GM18858 (cell line): Measurements from ENCODE around the gene TACC3.

Experiments
- ATAC-seq: cut with Tn5 transposase; IDR thresholded peaks from one replicate; pipeline ENCODE4 v1.9.1; 2021; ENCODE audit not compliant: unreplicated experiment

The TACC3 gene

GRCh38 chr4:1744552-1744951 is 23.2 kb downstream of the TACC3 start:
- no peak for ATAC-seq

DNA sequence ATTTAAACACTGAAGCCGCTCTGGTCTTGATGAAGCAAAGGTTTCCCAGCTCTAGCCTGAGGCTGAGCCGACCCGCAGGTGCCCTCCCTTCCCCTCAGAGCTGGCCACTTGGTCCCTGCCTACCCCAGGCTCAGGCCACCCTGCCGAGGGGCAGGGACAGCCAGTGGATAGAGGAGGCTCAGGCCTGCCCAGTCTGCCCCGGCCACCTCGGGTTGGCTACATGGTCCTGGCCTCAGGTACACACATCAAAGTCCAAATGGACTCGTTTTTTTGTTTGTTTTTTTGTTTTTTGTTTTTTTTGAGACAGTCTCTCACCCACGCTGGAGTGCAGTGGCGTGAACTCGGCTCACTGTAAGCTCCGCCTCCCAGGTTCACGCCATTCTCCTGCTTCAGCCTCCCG is 23.8 kb downstream of the TACC3 start:
- ATAC-seq = no peak

GRCh38 chr4:1745697-1746096 is 24.4 kb downstream of the TACC3 start:
- ATAC-seq = no peak

GRCh38 chr4:1746265-1746691 is 25.0 kb downstream of the TACC3 start:
- ATAC-seq = no peak

DNA sequence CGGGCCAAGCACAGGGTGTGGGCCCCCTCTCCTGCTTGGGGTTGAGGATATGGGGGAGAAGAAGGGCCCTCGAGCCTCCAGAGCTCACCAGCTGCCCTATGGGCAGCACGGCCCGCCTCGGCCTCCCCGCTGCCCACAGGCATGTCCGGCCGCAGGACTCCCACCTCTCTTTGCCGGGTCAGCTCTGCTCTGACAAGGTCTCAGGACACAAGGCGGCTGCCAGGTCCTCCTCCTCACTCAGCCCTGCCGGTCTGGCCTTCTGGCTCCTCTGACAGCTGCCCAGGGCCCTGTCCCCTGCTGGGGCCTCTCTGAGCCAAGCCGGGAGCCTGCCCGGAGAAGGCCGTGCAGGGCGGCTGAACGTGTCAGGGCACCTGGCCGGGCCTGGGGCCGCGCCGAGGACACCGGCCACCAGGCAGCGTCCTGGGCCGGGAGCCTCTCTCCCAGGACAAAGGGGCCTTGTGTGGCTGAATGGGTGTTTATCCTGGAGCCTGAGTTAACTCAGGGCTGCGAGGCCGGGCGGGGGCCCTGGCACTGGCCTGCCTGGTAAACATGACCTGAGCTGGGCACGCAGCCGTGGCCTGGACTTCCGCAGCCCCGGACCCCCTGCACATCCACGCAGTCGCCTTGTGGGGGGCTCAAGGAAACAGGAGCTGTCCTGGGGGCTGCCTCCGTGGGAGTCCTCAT is 25.7 kb downstream of the TACC3 start:
- ATAC-seq = no peak

- ATAC-seq = no peak
These were observed 26.3 kb downstream of the TACC3 start for GRCh38 chr4:1747603-1747967.

DNA sequence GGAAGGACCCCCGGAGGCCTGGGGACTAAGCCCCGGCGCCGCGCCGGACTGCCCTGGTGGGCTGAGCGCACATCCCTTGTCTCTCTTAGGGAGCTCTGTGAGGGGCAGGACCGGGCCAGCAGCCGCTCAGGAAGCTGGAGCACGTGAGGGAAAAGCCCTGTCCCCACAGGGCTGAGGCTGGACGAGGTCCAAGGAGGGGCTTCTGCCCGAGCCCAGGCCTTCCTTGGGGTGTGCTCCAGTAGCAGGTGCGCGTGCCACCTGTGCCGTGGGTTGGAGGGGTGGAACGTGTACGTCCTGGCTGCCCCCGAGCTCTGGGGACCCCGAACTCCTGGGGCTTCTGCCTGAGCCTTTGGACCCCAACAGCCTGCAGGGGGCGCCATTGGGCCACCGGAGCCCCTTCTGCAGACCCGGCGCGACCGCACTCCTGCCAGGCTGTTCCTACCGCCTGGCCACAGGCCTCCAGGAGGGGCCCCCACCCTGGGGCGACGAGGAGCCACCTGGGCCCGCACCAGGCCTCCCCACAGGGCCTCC is 27.2 kb downstream of the TACC3 start:
- ATAC-seq = no peak

DNA sequence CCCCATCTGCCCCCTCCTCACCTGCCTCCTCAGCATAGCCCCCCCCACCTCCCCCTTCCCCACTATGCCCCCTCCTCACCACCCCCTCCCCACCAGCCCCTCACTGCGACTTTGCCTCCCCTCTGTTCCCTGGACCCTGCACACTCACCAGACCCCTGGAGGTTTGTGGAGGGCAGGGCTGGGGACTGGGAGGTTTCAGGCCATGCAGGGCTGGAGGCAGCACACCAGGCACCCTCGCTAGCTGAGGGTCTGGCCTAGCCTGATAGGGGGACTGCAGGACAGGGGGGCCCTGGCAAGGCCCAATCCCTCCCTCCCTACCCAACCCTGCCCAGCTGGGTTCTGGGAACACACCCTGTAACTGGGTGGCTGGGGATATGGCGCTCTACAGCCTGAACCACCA is 28.0 kb downstream of the TACC3 start:
- ATAC-seq = no peak

GRCh38 chr4:1749826-1750225 is 28.5 kb downstream of the TACC3 start:
- ATAC-seq = no peak

DNA sequence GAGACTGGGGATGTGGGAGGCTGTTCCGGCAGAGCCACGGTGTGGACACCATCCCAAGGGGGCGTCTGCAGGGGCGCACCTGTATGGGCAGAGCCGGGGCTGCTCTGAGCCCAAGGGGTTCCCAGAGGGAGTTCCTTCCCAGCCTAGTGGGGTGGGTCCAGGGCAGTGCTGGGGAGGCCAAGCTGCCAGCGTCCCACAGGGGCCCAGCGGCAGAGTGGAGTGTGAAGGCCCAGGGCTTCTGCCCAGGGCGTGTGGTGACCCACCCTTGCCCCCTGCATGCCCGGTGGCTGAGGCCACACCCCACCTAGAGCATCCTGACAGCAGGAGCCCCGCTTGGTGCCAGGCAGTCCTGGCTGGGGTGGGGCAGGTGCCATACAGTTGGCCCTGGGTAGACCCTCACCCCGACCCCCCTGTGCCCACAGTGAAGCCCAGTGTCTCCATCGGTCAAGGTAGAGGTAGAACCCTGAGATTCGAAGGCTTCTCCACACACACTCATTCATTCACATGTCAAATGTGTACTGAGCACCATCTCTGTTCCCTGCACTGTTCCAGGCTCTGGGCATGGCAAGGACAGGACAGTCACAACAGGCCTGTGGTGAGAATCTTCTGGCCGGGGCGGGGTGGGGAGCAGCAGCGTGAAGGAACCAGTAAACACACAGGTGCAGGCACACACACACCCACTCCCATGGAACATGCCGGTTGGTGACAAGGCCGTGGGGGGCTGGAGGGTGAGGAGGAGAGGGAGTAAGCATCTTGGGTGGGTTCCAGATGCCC is 29.2 kb downstream of the TACC3 start:
- no peak for ATAC-seq

DNA sequence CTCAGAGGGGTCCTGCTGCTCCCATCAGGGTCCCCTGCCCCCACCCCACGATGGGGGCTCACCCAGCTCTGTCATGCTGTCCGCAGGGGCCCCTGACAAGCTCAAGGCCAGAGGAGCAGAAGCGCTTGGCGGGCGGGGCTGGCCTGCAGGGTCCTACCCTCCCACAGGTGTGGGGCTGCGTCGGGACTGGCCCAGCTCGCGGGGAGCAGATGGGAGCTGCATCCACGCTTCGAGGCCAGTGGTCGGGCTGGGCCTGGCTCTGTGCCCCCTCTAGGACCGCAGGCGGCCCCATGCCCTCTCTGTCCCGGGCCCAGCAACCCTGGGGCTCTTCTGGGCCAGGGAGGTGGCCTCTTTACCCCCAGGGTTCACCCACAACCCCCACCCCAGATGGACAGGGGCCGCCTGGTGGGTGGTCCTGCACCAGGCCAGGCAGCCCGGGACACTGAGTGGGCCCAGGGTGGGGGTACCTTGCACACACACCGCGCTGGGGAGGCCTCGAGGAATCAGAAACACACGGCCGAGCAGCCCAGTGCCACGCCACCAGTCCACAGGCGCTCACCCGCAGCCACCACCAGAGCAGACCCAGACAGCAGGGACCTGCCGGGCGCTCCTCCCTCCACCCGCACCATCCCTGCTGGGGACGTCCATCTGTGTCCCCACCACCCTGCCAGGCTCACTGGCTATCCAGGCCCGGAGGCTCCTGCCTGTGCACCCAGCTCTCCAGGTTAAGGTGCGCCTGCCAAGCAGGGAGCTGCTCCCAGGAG is 30.0 kb downstream of the TACC3 start:
- ATAC-seq = no peak

- ATAC-seq = no peak
These were observed 30.6 kb downstream of the TACC3 start for GRCh38 chr4:1751919-1752283.

GRCh38 chr4:1752284-1753041 is 31.1 kb downstream of the TACC3 start:
- no peak for ATAC-seq

DNA sequence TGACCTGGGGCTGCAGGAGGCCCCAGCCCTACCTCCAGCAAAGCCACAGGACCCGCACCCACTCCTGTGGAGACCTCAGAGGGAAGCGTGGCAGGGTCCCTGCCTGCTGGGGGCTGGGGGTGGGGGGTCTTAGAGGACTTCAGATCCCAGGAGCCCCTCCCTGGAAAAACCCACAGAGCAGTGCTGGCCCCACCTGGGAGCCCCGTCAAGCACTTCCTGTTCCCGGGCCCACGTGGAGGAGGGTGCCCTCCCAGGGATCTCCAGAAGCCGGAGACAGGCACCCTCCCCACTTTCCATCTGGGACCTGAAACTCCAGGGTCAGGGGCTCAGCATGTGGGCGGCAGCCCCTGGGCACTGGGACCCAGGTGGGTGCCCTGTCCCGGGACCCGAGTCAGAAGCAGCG is 32.0 kb downstream of the TACC3 start:
- no peak for ATAC-seq

GRCh38 chr4:1753697-1754311 is 32.5 kb downstream of the TACC3 start:
- no peak for ATAC-seq

GRCh38 chr4:1754336-1754735 is 33.0 kb downstream of the TACC3 start:
- ATAC-seq = no peak

DNA sequence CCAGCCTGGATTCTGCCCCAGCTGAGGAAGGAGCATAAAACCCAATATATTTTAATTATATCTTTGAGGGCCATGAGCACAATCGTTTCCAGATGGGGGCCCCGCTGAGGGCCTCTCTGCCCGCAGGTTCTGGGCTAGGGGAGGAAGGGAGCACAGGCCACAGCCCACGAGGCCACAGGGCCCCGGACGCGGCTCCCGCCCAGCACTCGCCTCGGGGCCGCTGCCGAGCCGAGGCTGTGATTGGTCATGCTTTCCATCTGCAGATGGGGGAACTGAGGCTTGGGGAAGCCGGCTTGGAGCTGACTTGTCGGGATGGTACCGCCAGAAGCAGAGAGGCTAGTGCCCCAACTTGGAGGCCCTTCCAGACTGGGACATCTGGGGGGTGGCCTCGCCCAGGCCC is 34.0 kb downstream of the TACC3 start:
- ATAC-seq = no peak

- ATAC-seq = no peak
These were observed 34.8 kb downstream of the TACC3 start for GRCh38 chr4:1756079-1756478.

GRCh38 chr4:1756893-1757779 is 35.8 kb downstream of the TACC3 start:
- ATAC-seq = no peak

DNA sequence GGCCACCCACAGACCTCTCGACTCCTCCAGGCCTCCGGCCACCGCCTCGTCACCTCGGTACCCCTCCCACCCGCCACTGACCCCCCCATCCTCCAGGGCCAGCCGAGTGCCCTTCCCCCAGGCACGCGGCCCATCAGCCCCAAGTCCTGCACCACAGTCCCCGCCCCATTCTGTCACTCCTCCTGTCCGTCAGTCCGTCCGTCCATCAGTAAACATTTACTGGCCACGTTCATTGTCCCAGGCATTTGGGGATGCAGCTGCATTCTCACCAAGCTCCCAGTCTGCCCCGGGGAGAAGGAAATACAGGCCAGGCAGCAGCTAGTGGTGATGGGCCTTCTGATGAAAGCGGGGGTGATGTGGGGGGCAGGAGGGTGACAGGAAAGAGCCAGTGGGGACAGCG is 36.5 kb downstream of the TACC3 start:
- no peak for ATAC-seq
